HepG2 (cell line): ENCODE measurements around the gene IGF2BP3. TPM values are rescaled to one million over a fixed set of nuclear protein-coding genes. Genes with fewer than 3 reads are reported as not detected.

Experiments
- BRD4 ChIP-seq: sonication (generic); formaldehyde crosslinking; IDR thresholded peaks from 2 replicates; pipeline ENCODE4 v1.4.0; 2020; ENCODE audit warnings: missing genetic modification reagents
- CREM ChIP-seq, 2 experiments: sonication (generic) in 1 of 2; formaldehyde crosslinking in 1 of 2; IDR thresholded peaks; 2 replicates each; pipeline versions ENCODE4 v1.4.0 to v1.6.1; 2016 to 2020; ENCODE audit warnings: antibody characterized with exemption in 1 of 2, mild to moderate bottlenecking in 1 of 2, missing genetic modification reagents in 1 of 2
- HNF1A ChIP-seq, 2 experiments: sonication (generic) in 1 of 2; formaldehyde crosslinking in 1 of 2; IDR thresholded peaks; 2 replicates each; pipeline versions ENCODE4 v1.4.0 to v1.6.1; 2016 to 2020; ENCODE audit warnings: borderline replicate concordance in 1 of 2, low read depth in 1 of 2, mild to moderate bottlenecking in 1 of 2, missing genetic modification reagents in 1 of 2
- IRF9 ChIP-seq: sonication (generic); formaldehyde crosslinking; IDR thresholded peaks from 2 replicates; pipeline ENCODE4 v1.8.0; 2022; ENCODE audit warnings: missing genetic modification reagents, mild to moderate bottlenecking, borderline replicate concordance
- KLF16 ChIP-seq, 2 experiments: sonication (generic) in 1 of 2; formaldehyde crosslinking in 1 of 2; IDR thresholded peaks; 2 replicates each; pipeline versions ENCODE4 v1.6.1 to v1.8.0; 2016 to 2023; ENCODE audit warnings: missing genetic modification reagents in 2 of 2, missing compliant biosample characterization in 1 of 2
- MBD4 ChIP-seq: IDR thresholded peaks from 2 replicates; pipeline ENCODE4 v1.6.1; 2012; ENCODE audit warnings: low read length, inconsistent platforms, borderline replicate concordance
- POLR2G ChIP-seq: fragments of 200-400 bp; formaldehyde crosslinking; IDR thresholded peaks from 2 replicates; pipeline ENCODE4 v1.6.1; 2018; ENCODE audit warnings: mild to moderate bottlenecking, low read depth, low read length, moderate library complexity
- RARG ChIP-seq: sonication (generic); formaldehyde crosslinking; IDR thresholded peaks from 2 replicates; pipeline ENCODE4 v1.4.0; 2020; ENCODE audit warnings: low read depth, mild to moderate bottlenecking, missing genetic modification reagents
- RELA ChIP-seq: sonication (generic); formaldehyde crosslinking; IDR thresholded peaks from 2 replicates; pipeline ENCODE4 v1.4.0; 2020; ENCODE audit warnings: missing genetic modification reagents
- TCF12 ChIP-seq, 2 experiments: fragments of 450-650 bp in 1 of 2; sonication (generic) in 1 of 2; formaldehyde crosslinking in 1 of 2; IDR thresholded peaks; 2 replicates each; pipeline versions ENCODE4 v1.6.1 to v1.8.0; 2017 to 2022; ENCODE audit warnings: antibody characterized with exemption in 1 of 2, mild to moderate bottlenecking in 1 of 2, missing genetic modification reagents in 1 of 2, moderate library complexity in 1 of 2
- ZBTB34 ChIP-seq: sonication (generic); formaldehyde crosslinking; IDR thresholded peaks from 2 replicates; pipeline ENCODE4 v1.8.0; 2022; ENCODE audit warnings: mild to moderate bottlenecking, missing genetic modification reagents
- ZFP41 ChIP-seq: sonication (generic); formaldehyde crosslinking; IDR thresholded peaks from 2 replicates; pipeline ENCODE4 v1.4.0; 2020; ENCODE audit warnings: mild to moderate bottlenecking, missing genetic modification reagents, borderline replicate concordance
- ZFX ChIP-seq: sonication (generic); formaldehyde crosslinking; IDR thresholded peaks from 2 replicates; pipeline ENCODE4 v1.4.0; 2020; ENCODE audit warnings: mild to moderate bottlenecking, low read depth, missing genetic modification reagents, moderate library complexity
- ZNF234 ChIP-seq: sonication (generic); formaldehyde crosslinking; conservative IDR thresholded peaks from 2 replicates; pipeline ENCODE4 v1.5.1; 2020; ENCODE audit warnings: mild to moderate bottlenecking, missing genetic modification reagents
- ZNF326 ChIP-seq: sonication (generic); formaldehyde crosslinking; IDR thresholded peaks from 2 replicates; pipeline ENCODE4 v1.4.0; 2020; ENCODE audit warnings: missing genetic modification reagents, borderline replicate concordance
- ZNF331 ChIP-seq: sonication (generic); formaldehyde crosslinking; IDR thresholded peaks from 2 replicates; pipeline ENCODE4 v1.4.0; 2020; ENCODE audit warnings: missing genetic modification reagents
- ZNF34 ChIP-seq: sonication (generic); formaldehyde crosslinking; IDR thresholded peaks from 2 replicates; pipeline ENCODE4 v1.4.0; 2020; ENCODE audit warnings: mild to moderate bottlenecking, missing genetic modification reagents, borderline replicate concordance
- ZNF432 ChIP-seq: sonication (generic); formaldehyde crosslinking; IDR thresholded peaks from 2 replicates; pipeline ENCODE4 v1.5.0; 2020; ENCODE audit warnings: missing genetic modification reagents, mild to moderate bottlenecking, borderline replicate concordance
- ZNF451 ChIP-seq: sonication (generic); formaldehyde crosslinking; IDR thresholded peaks from 2 replicates; pipeline ENCODE4 v1.5.0; 2020; ENCODE audit warnings: mild to moderate bottlenecking, missing genetic modification reagents
- ZNF550 ChIP-seq: sonication (generic); formaldehyde crosslinking; IDR thresholded peaks from 2 replicates; pipeline ENCODE4 v1.4.0; 2020; ENCODE audit warnings: mild to moderate bottlenecking, missing genetic modification reagents, borderline replicate concordance
- ZNF589 ChIP-seq: sonication (generic); formaldehyde crosslinking; conservative IDR thresholded peaks from 2 replicates; pipeline ENCODE4 v1.8.0; 2022; ENCODE audit warnings: mild to moderate bottlenecking, moderate library complexity, missing genetic modification reagents
- ZSCAN29 ChIP-seq: sonication (generic); formaldehyde crosslinking; conservative IDR thresholded peaks from 2 replicates; pipeline ENCODE4 v1.4.0; 2020; ENCODE audit warnings: mild to moderate bottlenecking, missing genetic modification reagents
- polyA plus RNA-seq, 8 experiments: library from polyadenylated mRNA; depleted of rRNA in 3 of 8; stranded (reverse) in 7 of 8; unstranded in 1 of 8; fragments of >200 nt; fragmentation: Illumina TruSeq in 4 of 8; extraction: Trizol in 4 of 8; gene quantifications; 2 replicates each; pipeline versions ENCODE4 v1.2.1 to v1.2.3, GENCODE V29; 2011 to 2016; ENCODE audit warnings: low read depth in 4 of 8, missing spikeins in 1 of 8, mixed read lengths in 1 of 8; ENCODE audit not compliant: insufficient read depth in 1 of 8
- total RNA-seq, 5 experiments: library from RNA; depleted of rRNA; stranded (reverse); fragments of >200 nt; fragmentation: Illumina TruSeq; extraction: Trizol; gene quantifications; 2 replicates each; pipeline ENCODE4 v1.2.3, GENCODE V29; 2016; ENCODE audit warnings: low read depth in 1 of 5

The IGF2BP3 gene
- total and polyA plus RNA-seq, 2 of the 13 experiments (the other 11 are each of a cell fraction or from before 2014, with no cell fraction given), result 37.7 to 39.5 TPM

- TF ChIP-seq HNF1A (IDR thresholded peaks at IDR 0.05; ENCODE audit: low read depth) (peak; percentile 96), HNF1A (CRISPR knock-in tag; IDR thresholded peaks at IDR 0.05; ENCODE audit: borderline replicate concordance) (peak; percentile 97), MBD4 (peak; percentile 60; the same call in 1 of the 2 replicates), KLF16 (CRISPR knock-in tag; IDR thresholded peaks at IDR 0.05) (no peak; a peak in 1 of 4 replicates), ZNF451 (CRISPR knock-in tag) (no peak), CREM (IDR thresholded peaks at IDR 0.05) (peak; percentile 55; the same call in 1 of the 2 replicates), CREM (CRISPR knock-in tag; IDR thresholded peaks at IDR 0.05) (no peak), ZFX (CRISPR knock-in tag) (peak; percentile 89), RARG (CRISPR knock-in tag) (no peak; the same call in 1 of the 2 replicates), ZNF234 (CRISPR knock-in tag) (no peak), ZNF550 (CRISPR knock-in tag) (no peak), ZBTB34 (CRISPR knock-in tag) (peak; percentile 23; the same call in 1 of the 2 replicates), ZFP41 (CRISPR knock-in tag) (no peak), IRF9 (CRISPR knock-in tag) (no peak), ZNF432 (no peak), ZNF589 (no peak), POLR2G (no peak), ZNF326 (no peak), ZNF331 (CRISPR knock-in tag) (peak; percentile 27; the same call in 1 of the 2 replicates), TCF12 (IDR thresholded peaks at IDR 0.05) (no peak), TCF12 (CRISPR knock-in tag; IDR thresholded peaks at IDR 0.05) (no peak), BRD4 (CRISPR knock-in tag) (no peak; the same call in 1 of the 2 replicates), ZSCAN29 (no peak), RELA (no peak), ZNF34 (no peak)
Measured at GRCh38 chr7:23294549-23295400, 175.5 kb downstream of the IGF2BP3 start (continued).
